Measurements from ENCODE around the gene MPPE1.
A peak's percentile ranks its signal among the peaks of the same experiment; 100 is the strongest.

DNA sequence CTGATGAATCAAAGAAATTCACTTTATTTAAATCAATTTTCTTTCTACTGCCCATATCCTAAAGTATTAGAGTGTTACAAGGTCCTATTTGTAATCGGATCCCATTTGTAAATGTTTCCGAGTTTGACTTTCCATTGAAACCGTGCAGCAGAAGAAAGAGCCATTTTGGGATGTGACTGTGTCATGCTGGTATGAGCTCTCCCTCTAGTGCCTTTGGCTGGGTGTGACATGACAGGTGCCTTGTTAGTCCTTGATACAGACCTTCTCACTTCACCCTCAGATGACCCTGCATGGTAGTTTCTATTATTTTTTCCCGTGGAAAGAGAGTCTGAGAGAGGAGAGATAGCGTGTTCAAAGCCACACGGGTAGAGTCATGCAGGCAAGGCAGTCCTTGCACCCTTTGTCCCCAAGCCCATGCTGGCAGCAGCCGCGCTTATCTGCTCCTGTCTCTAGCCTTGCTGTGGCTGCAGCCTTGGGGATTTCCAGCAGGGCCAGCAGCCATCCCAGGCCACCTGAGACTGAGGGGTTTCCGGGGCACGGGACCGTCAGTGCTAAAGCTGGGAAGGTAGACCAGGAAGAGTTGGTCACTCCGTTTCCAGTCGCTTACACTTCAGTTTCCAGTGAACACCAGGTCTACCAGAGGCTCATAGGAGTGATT is 35.5 kb downstream of the MPPE1 start:
- TF ChIP-seq, protein P1, sequence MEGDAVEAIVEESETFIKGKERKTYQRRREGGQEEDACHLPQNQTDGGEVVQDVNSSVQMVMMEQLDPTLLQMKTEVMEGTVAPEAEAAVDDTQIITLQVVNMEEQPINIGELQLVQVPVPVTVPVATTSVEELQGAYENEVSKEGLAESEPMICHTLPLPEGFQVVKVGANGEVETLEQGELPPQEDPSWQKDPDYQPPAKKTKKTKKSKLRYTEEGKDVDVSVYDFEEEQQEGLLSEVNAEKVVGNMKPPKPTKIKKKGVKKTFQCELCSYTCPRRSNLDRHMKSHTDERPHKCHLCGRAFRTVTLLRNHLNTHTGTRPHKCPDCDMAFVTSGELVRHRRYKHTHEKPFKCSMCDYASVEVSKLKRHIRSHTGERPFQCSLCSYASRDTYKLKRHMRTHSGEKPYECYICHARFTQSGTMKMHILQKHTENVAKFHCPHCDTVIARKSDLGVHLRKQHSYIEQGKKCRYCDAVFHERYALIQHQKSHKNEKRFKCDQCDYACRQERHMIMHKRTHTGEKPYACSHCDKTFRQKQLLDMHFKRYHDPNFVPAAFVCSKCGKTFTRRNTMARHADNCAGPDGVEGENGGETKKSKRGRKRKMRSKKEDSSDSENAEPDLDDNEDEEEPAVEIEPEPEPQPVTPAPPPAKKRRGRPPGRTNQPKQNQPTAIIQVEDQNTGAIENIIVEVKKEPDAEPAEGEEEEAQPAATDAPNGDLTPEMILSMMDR (IDR thresholded peaks at IDR 0.05; ENCODE audit: poor library complexity) = peak; percentile 45
- TF ChIP-seq EZH2 (IDR thresholded peaks at IDR 0.05; ENCODE audit: borderline replicate concordance) = no peak

Measured in hepatocyte (in vitro differentiated cells).